Stomach (tissue), 9 donors: ENCODE data around the gene MYBPC1. TPM values are rescaled to one million over a fixed set of nuclear protein-coding genes. Genes with fewer than 3 reads are reported as not detected.

Experiments used
- DNase-seq, 2 donors: peaks; one replicate each; pipeline versions ENCODE4 v3.0.0 to v3.0.0-alpha.2; 2013 to 2019
- H3K27ac ChIP-seq, 5 donors: fragments of 200-600 bp in 4 of 5; sonication (generic) in 4 of 5; one replicate each; pipeline ENCODE4 v1.5.1; 2013 to 2019; ENCODE audit warnings: mild to moderate bottlenecking in 1 of 5, moderate library complexity in 1 of 5
- H3K27me3 ChIP-seq, 3 donors: fragments of 200-600 bp; sonication (generic); one replicate each; pipeline ENCODE4 v1.5.1; 2017 to 2019; ENCODE audit warnings: mixed run types in 1 of 3
- H3K36me3 ChIP-seq, 4 donors: fragments of 200-600 bp; sonication (generic); 1 replicate in 3 of 4; 2 replicates in 1 of 4; pipeline ENCODE4 v1.5.1; 2016 to 2019
- H3K4me1 ChIP-seq, 4 donors: fragments of 200-600 bp; sonication (generic); one replicate each; pipeline ENCODE4 v1.5.1; 2016 to 2019
- H3K4me3 ChIP-seq, 4 donors: fragments of 200-600 bp; sonication (generic) in 3 of 4; one replicate each; pipeline ENCODE4 v1.5.1; 2016 to 2019; ENCODE audit warnings: mild to moderate bottlenecking in 1 of 4
- H3K9me3 ChIP-seq, 4 donors: fragments of 200-600 bp; sonication (generic); one replicate each; pipeline ENCODE4 v1.5.1; 2016 to 2019
- EP300 ChIP-seq: sonication (generic); formaldehyde crosslinking; IDR thresholded peaks from one replicate; pipeline ENCODE4 v1.6.1; 2017; ENCODE audit warnings: antibody characterized with exemption
- POLR2A ChIP-seq, 4 donors: fragments of 450-650 bp; IDR thresholded peaks; one replicate each; pipeline ENCODE4 v1.6.1; 2016; ENCODE audit warnings: antibody characterized with exemption in 4 of 4, control low read depth in 2 of 4, mild to moderate bottlenecking in 1 of 4, moderate library complexity in 1 of 4
- POLR2AphosphoS5 ChIP-seq, 3 donors: sonication (generic); formaldehyde crosslinking; IDR thresholded peaks; one replicate each; pipeline ENCODE4 v1.6.1; 2016; ENCODE audit warnings: antibody characterized with exemption in 3 of 3
- WGBS, 5 donors: extraction: QIAGEN DNeasy Blood & Tissue Kit in 3 of 5; methylation state at CpG; one replicate each; pipeline versions ENCODE4 v1.1.5 to v1.1.7; 2013 to 2018; 5-methylcytosine and 5-hydroxymethylcytosine counted together
- intact Hi-C: fragments of 100-400 bp; cut with DNase I; formaldehyde crosslinking; loops from one replicate; pipeline ENCODE4 v1.15.1; 2023; ENCODE audit warnings: low total_unique reads
- polyA plus RNA-seq, 3 donors: library from polyadenylated mRNA; stranded (reverse); fragments of 200-250 nt; gene quantifications; one replicate each; pipeline ENCODE4 v1.2.3, GENCODE V29; 2013
- total RNA-seq, 5 donors: library from RNA; depleted of rRNA; stranded (reverse); fragments of >200 nt; gene quantifications; one replicate each; pipeline versions ENCODE4 v1.1.0 to v1.2.3, GENCODE V29; 2014 to 2016
- TF ChIP-seq, protein P1 (sequence below), 7 experiments: fragments of 450-650 bp in 4 of 7; fragments of 200-600 bp in 3 of 7; sonication (generic) in 3 of 7; IDR thresholded peaks; one replicate each; pipeline ENCODE4 v1.5.1; 2016 to 2019; ENCODE audit warnings: antibody characterized with exemption in 7 of 7, control low read depth in 2 of 7, mild to moderate bottlenecking in 1 of 7
- donor health status: healthy with polysubstance abuse.
- donor health status: Bipolar disorder and iron deficiency.
- donor health status: healthy.

The MYBPC1 gene
- total and polyA plus RNA-seq, 8 donors, result 0.31 to 8.8 (median 1.7) TPM; not detected in 2

DNA sequence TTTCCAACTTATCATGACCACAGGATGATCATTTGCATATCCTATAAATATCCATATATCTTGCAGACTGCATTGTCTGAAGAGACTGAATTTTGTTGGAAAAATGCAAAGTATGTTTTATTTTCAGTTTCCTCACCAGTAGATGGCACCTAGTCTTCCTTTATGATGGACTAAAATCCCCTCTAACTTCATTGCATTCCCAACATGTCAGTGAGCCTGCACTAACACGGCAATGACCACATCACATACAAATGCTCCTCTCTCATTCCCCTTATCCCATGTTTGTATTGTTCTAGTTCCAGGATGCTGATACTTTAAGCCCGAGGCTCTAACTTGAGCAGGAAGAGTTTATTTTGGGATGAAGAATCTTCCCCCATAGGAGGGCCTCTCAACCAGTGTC is 24.7 kb upstream of the MYBPC1 start:
- no peak overlapping the region for H3K27ac ChIP-seq
- no peaks in the 10 kb centered on the region for H3K36me3 ChIP-seq
- no peak overlapping the region for H3K4me3 ChIP-seq
- no peaks in the 10 kb centered on the region for H3K9me3 ChIP-seq
- no peaks in the 10 kb centered on the region for H3K27me3 ChIP-seq
- peaks cover 0 to 16% (median 7%) of the 10 kb centered on the region in 4 donors for H3K4me1 ChIP-seq
- intact Hi-C loops, result no loop called here
- TF ChIP-seq, protein P1, sequence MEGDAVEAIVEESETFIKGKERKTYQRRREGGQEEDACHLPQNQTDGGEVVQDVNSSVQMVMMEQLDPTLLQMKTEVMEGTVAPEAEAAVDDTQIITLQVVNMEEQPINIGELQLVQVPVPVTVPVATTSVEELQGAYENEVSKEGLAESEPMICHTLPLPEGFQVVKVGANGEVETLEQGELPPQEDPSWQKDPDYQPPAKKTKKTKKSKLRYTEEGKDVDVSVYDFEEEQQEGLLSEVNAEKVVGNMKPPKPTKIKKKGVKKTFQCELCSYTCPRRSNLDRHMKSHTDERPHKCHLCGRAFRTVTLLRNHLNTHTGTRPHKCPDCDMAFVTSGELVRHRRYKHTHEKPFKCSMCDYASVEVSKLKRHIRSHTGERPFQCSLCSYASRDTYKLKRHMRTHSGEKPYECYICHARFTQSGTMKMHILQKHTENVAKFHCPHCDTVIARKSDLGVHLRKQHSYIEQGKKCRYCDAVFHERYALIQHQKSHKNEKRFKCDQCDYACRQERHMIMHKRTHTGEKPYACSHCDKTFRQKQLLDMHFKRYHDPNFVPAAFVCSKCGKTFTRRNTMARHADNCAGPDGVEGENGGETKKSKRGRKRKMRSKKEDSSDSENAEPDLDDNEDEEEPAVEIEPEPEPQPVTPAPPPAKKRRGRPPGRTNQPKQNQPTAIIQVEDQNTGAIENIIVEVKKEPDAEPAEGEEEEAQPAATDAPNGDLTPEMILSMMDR (IDR thresholded peaks at IDR 0.05), result peak in 3 of 7 experiments; percentile 23 to 57 (median 40)
- TF ChIP-seq EP300 (no peak), POLR2AphosphoS5 (IDR thresholded peaks at IDR 0.05) (peak in 1 of 3 donors; percentile 47), POLR2A (IDR thresholded peaks at IDR 0.05) (no peak)
- peak in 1 of 2 donors; percentile 75 for DNase-seq
- WGBS, 5 donors, result 2 to 7% (median 3%) methylated on average over 2 of the region's 2 CpGs

DNA sequence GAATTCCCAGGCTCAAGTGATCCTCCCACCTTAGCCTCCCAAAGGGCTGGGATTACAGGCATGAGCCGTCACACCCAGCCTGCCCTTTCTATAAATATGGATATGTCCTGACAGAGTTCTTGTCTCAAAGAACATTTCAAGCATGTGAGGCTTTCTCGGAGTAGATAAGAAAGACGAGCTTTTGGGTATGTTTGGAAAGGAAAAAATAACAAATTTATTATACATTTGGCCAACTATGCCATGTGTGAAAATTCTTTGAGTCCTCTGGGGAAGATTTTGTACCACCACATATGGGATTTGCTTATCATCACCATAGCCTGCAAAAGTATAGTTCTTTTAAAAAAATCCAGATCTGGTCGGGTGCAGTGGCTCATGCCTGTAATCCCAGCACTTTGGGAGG is 23.7 kb upstream of the MYBPC1 start:
- TF ChIP-seq, protein P1 (IDR thresholded peaks at IDR 0.05), result no peak
- H3K4me1 ChIP-seq, result peaks cover 0 to 15% (median 7%) of the 10 kb centered on the region in 4 donors
- no peak overlapping the region for H3K4me3 ChIP-seq
- H3K27ac ChIP-seq, result no peak overlapping the region
- H3K36me3 ChIP-seq, result no peaks in the 10 kb centered on the region
- intact Hi-C loops, result no loop called here
- WGBS, 5 donors, result 60 to 71% (median 64%) methylated on average over 4 of the region's 4 CpGs
- H3K9me3 ChIP-seq, result no peaks in the 10 kb centered on the region
- DNase-seq, result no peak
- H3K27me3 ChIP-seq, result no peaks in the 10 kb centered on the region

DNA sequence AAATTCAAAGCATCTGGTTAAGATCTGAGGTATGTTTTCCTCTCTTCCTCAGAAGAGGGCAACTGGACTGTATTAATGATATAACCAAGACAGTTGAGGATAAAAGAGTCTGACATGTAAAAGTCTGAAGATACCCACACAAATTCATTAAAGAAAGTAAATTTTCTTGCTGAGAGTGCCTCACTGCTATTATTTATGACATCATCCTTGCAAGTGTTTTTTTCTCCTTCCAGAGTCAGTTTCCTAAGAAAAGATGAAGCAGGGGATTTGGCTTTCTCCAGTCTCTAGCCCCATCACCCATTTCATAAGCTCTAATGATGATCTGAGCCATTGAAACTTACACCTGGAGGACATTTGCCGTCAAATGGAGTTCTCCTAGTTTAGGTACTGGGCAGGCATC is 21.0 kb upstream of the MYBPC1 start:
- no peaks in the 10 kb centered on the region for H3K36me3 ChIP-seq
- H3K27me3 ChIP-seq, result no peaks in the 10 kb centered on the region
- intact Hi-C loops, result no loop called here

DNA sequence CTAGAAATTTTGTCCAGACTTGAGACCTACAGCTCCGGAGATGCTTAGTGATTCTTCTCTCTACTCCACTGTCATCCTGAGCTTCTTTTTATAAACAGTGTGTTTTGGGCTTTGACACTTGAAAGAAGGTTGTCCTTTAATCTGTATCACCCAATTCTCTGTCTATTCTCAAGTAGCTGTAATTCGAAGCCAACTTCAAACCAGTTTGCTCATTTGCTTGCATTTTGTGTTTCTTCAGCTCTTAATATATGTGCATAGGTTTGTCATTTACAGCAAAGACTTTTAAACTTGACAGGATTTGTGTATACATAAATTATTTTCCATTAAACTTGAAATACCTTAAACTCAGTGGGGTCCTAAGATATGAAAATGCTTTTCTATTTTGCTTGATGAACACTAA is 16.4 kb upstream of the MYBPC1 start:
- no peaks in the 10 kb centered on the region for H3K9me3 ChIP-seq
- no peak overlapping the region for H3K27ac ChIP-seq
- H3K4me1 ChIP-seq, result no peaks in the 10 kb centered on the region
- no peak for DNase-seq
- no peak overlapping the region for H3K4me3 ChIP-seq
- intact Hi-C loops, result no loop called here
- no peaks in the 10 kb centered on the region for H3K27me3 ChIP-seq
- WGBS, 5 donors, result 67 to 77% (median 71%) methylated on average over 2 of the region's 2 CpGs
- TF ChIP-seq, protein P1 (IDR thresholded peaks at IDR 0.05), result no peak
- no peak for TF ChIP-seq EP300
- TF ChIP-seq POLR2AphosphoS5 (IDR thresholded peaks at IDR 0.05), result no peak
- no peak for TF ChIP-seq POLR2A (IDR thresholded peaks at IDR 0.05)
- H3K36me3 ChIP-seq, result no peaks in the 10 kb centered on the region

More for the DNA sequence above, 21.0 kb upstream of the MYBPC1 start:
- DNase-seq, result no peak
- 91 to 98% (median 97%) methylated on average over 1 of the region's 1 CpG for WGBS, 5 donors
- no peaks in the 10 kb centered on the region for H3K9me3 ChIP-seq
- no peak overlapping the region for H3K4me3 ChIP-seq
- TF ChIP-seq EP300 (no peak), POLR2AphosphoS5 (IDR thresholded peaks at IDR 0.05) (no peak), POLR2A (IDR thresholded peaks at IDR 0.05) (no peak)
- TF ChIP-seq, protein P1 (IDR thresholded peaks at IDR 0.05), result no peak
- no peak overlapping the region for H3K27ac ChIP-seq
- H3K4me1 ChIP-seq, result peaks cover 0 to 12% (median 7%) of the 10 kb centered on the region in 4 donors
